IPS DF 19.7 (cell line): ENCODE results near the gene SATB1.

Source experiments
- DNase-seq: peaks from one replicate; pipeline ENCODE4 v3.0.0-alpha.2; 2013; ENCODE audit warnings: low read depth, low spot score

The SATB1 gene

GRCh38 chr3:18401300-18401961 is 23.7 kb downstream of the SATB1 start:
- DNase-seq, result no peak

- DNase-seq, result no peak
Measured at GRCh38 chr3:18398448-18398847, 26.7 kb downstream of the SATB1 start.

- DNase-seq, result no peak
Measured at GRCh38 chr3:18396428-18396827, 28.7 kb downstream of the SATB1 start.

GRCh38 chr3:18394384-18394995 is 30.6 kb downstream of the SATB1 start:
- no peak for DNase-seq

- no peak for DNase-seq
Measured at GRCh38 chr3:18393906-18394305, 31.2 kb downstream of the SATB1 start.

DNA sequence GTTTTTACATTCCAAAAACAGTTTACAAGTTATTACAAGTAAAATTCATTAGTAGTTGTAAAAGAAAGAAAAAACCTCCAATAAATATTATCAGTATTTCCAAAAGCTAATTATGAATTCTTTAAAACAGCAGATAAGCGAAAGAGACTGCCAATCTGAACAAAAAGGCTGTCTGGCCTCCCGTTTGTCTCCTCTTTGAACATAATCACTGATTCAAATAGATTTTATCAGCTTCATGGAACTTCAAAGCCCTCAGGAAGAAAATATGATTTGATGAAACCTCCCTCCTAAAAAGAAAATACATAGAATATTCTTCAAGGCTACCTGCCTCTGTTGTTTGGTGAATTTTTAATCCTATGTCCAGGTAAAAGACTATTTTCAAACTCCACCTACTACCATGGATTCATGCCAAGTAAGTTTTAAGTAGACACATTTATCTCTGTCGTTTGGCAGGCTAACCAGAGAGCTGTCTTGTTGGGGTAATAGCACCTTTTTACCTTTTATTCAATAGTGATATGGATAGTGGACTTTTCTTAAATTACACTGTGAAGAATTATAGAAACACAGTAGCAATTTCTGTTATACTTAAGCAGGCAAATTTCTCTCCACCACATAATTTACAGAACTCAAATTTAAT is 35.0 kb downstream of the SATB1 start:
- no peak for DNase-seq

DNA sequence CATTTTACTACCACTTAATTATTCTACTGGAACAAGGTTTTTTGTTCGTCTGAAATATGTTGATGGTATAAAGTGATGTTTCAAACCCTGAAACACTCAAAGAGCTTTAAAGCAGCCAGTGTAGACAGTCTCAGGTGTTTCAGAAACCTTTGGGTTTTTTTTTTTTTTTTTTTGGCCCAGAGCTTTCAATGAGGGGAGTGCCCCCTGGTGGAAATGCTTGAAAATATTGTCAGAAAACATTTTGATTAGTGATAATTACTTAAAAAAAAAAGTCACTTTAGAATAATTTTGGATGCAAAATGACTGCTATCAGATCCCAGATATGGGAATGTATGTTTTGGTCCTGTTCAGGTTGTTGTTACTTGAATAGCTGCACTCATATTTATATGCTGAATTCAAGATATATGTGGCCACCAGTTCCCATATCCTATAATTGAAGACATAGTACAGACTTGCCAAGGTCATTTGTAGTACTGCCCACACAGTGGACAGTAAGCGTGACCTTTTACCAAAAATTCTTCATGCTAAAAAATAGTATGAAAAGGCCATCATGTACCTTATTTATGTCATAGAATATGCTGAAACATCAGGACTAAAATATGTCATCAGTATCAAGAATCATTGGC is 35.9 kb downstream of the SATB1 start:
- DNase-seq, result no peak

- no peak for DNase-seq
Measured at GRCh38 chr3:18386274-18386890, 38.8 kb downstream of the SATB1 start.

DNA sequence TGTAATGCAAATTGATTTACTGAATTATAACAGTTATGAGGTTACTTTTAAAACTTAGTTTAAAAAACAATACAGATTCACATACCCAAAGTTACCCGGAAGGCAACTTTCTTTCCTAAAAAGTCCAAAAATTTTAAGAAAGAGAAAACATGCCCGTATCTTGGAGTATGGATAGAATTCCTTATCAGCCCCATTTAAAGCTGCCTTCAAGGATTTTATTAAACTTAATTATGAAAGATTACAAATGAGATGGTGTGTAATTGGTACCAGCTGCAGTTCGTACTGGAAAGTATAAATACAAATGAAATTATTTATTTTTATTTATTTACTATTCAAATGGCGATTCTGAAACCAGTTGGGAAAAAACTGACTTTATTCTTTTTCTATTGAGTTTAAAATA is 39.4 kb downstream of the SATB1 start:
- DNase-seq, result no peak

DNA sequence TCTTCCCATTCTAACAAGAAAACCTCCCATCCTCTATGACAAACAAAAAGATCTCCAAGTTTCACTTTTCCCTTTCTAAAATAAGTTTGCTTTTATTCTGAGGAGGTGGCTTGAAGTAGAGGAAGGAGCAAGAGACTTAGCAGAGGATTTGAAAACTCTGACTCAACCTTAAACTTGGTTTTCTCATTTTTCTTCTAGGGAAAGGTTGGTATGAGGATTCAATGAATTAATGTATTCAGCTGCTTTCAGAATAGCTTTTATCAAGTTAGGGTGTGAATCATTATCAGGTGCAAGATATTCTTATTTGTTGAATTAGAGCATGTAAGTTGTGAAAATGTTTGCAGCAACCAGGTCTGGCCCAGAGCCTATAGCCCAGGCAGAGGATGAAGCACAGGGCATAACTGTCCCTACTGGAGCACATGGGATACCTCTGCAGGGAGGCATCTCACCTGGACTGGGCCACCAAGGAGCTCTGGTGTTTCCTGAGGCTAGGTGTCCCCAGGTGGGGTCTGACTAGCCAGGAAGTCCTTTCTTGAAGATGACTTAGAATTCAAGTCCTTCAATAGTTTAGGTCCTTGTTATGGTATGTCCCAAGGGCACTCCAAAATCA is 42.3 kb downstream of the SATB1 start:
- DNase-seq, result no peak

DNA sequence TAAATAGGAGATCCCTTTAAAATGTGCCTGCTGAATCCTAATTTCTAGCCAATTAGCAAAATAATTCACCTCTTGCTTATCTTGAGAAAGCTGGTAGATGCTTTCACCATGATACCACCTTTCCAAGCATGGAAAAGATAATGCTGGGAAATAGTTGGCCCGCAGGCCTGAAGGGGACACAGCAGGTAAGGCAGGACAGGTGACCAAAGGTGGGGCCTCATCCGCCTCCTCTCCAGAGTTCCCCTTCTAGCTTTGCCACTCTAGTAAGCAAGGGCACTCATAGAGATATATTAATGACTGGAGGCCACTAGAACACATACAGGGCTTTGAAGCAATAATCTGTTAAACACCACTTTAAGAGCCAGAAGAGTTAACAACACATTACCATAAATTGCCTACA is 45.5 kb downstream of the SATB1 start:
- no peak for DNase-seq

DNA sequence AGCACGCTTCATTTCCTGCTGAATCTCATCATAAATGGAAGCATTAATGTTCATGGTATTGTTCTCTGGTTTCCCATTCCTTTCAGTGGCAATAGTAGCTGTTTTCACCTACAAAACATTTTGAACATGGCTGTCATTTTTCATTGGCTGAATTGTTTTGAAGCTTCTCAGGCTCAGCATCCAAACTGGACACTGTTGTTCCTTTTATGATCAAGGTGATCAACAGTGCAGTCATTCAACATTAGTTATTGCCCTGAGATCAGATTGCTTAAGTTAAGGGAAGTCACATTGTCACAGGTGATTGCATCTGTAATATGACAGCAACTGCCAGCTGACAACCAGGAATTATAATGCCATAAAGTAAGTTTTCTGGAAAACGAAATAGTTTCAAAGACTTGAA is 46.9 kb downstream of the SATB1 start:
- no peak for DNase-seq

- DNase-seq, result no peak
Measured at GRCh38 chr3:18376682-18377081, 48.5 kb downstream of the SATB1 start.

GRCh38 chr3:18372786-18373405 is 52.2 kb downstream of the SATB1 start:
- no peak for DNase-seq

DNA sequence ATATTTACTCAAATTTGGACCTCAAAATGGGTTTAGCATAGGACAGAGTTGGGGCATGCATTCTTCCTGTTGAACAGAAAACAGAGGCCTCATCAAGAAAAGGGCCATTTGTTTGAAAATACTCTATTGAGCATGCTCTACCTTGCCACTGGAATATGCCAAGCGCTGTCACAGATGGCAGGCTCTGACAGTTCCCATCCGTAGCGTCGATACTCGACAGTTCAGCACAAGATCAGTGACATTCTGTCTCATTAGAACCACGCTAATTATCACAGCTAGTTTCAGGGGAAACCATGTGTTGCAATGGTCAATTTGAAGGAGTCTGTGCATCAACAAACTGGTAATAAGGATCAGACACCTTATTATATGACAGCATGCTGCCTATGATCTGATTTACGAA is 54.5 kb downstream of the SATB1 start:
- DNase-seq, result no peak

DNA sequence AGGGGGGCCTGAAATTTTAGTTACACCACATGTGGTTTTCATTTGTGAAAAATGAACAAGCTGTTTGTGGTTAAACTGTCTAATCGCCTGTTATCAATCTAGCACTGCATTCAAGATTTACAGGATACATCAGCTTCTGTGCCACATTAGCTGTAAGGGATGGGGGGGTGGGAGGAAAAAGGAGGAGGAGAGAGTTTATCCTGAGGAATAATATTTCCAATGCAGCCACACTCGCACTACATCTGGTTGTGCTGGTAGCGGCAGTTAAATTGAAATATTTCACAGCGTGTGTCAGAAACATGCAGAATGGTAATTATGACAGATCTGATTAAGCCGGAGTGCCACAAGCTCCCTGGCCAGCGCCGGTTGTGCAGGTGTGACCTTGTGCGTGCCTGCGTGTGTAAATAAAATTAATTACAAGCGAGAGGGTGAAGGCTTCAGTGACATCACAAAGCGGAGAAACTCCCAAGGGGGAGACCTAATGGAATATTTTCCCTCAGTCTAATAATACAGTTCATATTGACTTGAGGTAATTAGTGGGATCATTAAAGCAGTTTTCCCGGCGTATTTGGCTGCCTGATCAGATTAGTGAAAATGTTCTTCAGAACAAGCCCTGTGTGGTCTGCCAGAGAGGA is 55.5 kb downstream of the SATB1 start:
- no peak for DNase-seq

- DNase-seq, result no peak
Measured at GRCh38 chr3:18366258-18366657, 58.9 kb downstream of the SATB1 start.

- no peak for DNase-seq
Measured at GRCh38 chr3:18363338-18363737, 61.8 kb downstream of the SATB1 start.

- DNase-seq, result no peak
Measured at GRCh38 chr3:18357747-18358146, 67.4 kb downstream of the SATB1 start.

DNA sequence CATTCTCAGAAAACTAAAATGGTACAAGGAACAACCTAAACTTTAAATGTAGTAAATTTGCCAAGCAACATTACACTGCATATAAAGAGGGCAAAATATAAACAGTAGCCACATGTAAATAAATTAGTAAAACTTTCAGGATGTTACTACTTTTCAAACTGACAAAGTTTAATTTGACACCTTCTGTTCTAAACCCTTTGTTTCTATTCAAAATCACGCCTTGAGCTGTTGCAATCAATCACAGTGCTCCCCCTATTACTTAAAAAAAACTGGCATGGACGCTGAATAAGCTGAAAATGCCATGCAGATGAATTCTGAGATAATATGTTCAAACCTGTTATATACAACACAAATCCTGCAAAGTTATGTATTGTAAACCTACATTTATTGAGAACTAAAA is 69.3 kb downstream of the SATB1 start:
- no peak for DNase-seq

DNA sequence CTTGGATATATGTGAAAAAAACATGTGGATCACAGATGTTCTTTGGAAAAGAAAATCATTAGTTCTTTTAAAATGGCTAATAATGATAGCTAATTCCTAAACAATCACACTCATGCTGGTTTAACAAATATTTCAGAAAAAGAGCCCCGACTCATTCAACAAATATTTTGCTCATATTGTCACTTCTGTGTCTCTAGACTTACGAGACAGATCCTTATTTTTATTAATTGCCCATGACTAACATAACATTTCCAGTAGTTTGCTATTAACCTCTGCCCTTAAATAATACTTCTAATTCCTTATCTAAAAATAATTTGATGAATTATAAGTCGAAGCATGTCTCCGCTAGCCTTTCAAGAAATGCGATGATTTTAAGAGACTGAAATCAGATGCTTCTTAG is 70.4 kb downstream of the SATB1 start:
- DNase-seq, result no peak
